Measurements from ENCODE around the gene EHHADH. TPM values are rescaled to one million over a fixed set of nuclear protein-coding genes. Genes with fewer than 3 reads are reported as not detected.
"Not testable (repeated sequence)": the region's sequence is repeated elsewhere in the genome, so short reads cannot be mapped to it uniquely, and the experiment has no call there.

The EHHADH gene
- total RNA-seq: 1 to 10 TPM; 2.0 to 3.1 TPM

DNA sequence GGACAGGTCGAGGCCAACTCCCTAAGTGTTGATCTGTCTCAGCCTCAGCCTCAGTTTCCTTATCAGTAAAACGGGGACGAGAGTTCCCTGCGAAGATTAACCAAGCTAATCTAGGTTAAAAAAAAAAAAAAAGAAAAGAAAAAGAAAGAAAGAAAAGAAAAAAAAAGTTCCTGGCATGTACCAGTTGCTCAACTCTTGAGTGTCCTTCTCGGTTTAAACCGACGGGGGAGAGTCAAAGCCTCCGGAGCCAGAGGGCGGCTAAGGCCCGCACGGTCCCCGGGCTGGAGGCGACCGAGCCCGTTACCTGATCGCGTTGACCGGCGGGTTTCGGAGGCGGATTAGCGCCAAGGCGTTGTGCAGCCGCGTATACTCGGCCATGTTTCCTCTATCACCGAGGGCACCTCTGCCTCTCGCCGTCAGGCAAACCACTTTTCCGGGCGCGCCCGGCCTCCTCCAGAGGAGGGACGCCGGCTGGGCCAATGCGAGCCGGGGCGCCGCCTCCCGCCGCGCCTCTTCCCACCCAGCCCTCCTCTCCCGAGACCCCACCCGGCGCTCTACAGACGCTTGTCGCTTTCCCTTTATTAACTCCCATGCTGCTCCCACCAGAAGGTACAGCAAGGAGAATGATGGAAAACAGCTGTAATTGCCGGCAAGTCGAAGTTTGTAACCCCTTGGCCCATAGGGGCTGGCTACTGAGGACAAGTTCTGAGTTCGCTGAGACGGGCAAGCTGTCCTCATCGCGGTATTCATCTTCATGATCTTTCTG lies at the start of gene EHHADH:
TSS of gene EHHADH (minus strand) at position 405 of the 766 bp plus-strand sequence. CDS start at position 378, 27 bp downstream.
- peaks cover 4% of the 10 kb centered on the region for H3K9me3 ChIP-seq
- TF ChIP-seq CTCF (IDR thresholded peaks at IDR 0.05): no peak
- H3K27me3 ChIP-seq (replicated peaks; ENCODE audit: insufficient read depth): no peaks in the 10 kb centered on the region
- peak; percentile 69 for ATAC-seq (ENCODE audit: insufficient number of reproducible peaks, low FRiP score, low read depth)
- H3K27ac ChIP-seq: peak within 1 kb of the TSS; percentile 48 to 49
- no peak for DNase-seq (ENCODE audit: low spot score)
- H3K4me3 ChIP-seq: peak within 1 kb of the TSS; percentile 94
- H3K4me1 ChIP-seq (ENCODE audit: control insufficient read depth in 1 of 2, low read depth in 2 of 2): no peaks in the 10 kb centered on the region
- no peaks in the 10 kb centered on the region for H3K36me3 ChIP-seq

DNA sequence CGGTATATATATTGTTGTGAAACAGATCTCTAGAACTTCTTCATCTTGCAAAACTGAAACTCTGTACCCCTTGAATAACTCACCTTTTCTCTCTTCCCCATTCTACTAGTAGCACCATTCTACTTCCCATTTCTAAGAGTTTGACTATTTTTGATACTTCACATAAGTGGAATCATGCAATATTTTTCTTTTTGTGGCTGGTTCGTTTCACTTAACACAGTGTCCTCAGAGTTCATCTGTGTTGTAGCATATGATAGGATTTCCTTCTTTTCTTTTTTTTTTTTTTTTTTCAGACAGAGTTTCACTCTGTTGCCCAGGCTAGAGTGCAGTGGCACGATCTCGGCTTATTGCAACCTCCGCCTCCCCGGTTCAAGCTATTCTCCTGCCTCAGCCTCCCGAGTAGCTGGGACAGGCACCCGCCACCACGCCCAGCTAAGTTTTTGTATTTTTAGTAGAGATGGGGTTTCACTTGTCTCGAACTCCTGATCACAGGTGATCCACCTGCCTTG lies 46.1 kb upstream of the EHHADH start:
- H3K36me3 ChIP-seq; DNase-seq (ENCODE audit: low spot score); H3K4me3 ChIP-seq; H3K9me3 ChIP-seq; H3K27ac ChIP-seq; ATAC-seq (ENCODE audit: insufficient number of reproducible peaks, low FRiP score, low read depth); H3K27me3 ChIP-seq (replicated peaks; ENCODE audit: insufficient read depth); H3K4me1 ChIP-seq (ENCODE audit: control insufficient read depth in 1 of 2, low read depth in 2 of 2): not testable (repeated sequence)

GRCh38 chr3:185297867-185298266 lies 44.0 kb upstream of the EHHADH start:
- H3K36me3 ChIP-seq: no peaks in the 10 kb centered on the region
- H3K27ac ChIP-seq: no peak overlapping the region
- DNase-seq (ENCODE audit: low spot score): no peak
- TF ChIP-seq CTCF (IDR thresholded peaks at IDR 0.05): no peak
- no peaks in the 10 kb centered on the region for H3K4me1 ChIP-seq (ENCODE audit: control insufficient read depth in 1 of 2, low read depth in 2 of 2)
- no peaks in the 10 kb centered on the region for H3K27me3 ChIP-seq (replicated peaks; ENCODE audit: insufficient read depth)
- H3K9me3 ChIP-seq: no peaks in the 10 kb centered on the region
- H3K4me3 ChIP-seq: no peak overlapping the region
- no peak for ATAC-seq (ENCODE audit: insufficient number of reproducible peaks, low FRiP score, low read depth)

- Histone ChIP-seq H3K27ac (no peak overlapping the region), H3K4me3 (no peak overlapping the region), H3K4me1 (ENCODE audit: control insufficient read depth in 1 of 2, low read depth in 2 of 2) (no peaks in the 10 kb centered on the region), H3K36me3 (peaks cover 4% of the 10 kb centered on the region), H3K27me3 (replicated peaks; ENCODE audit: insufficient read depth) (no peaks in the 10 kb centered on the region), H3K9me3 (no peaks in the 10 kb centered on the region)
- ATAC-seq (ENCODE audit: insufficient number of reproducible peaks, low FRiP score, low read depth) (no peak), DNase-seq (ENCODE audit: low spot score) (no peak)
- TF ChIP-seq CTCF (IDR thresholded peaks at IDR 0.05): no peak
Observed at GRCh38 chr3:185292238-185292637, 38.4 kb upstream of the EHHADH start.

- no peaks in the 10 kb centered on the region for H3K4me1 ChIP-seq (ENCODE audit: control insufficient read depth in 1 of 2, low read depth in 2 of 2)
- H3K9me3 ChIP-seq: no peaks in the 10 kb centered on the region
- peaks cover 4% of the 10 kb centered on the region for H3K36me3 ChIP-seq
- no peak overlapping the region for H3K4me3 ChIP-seq
- H3K27ac ChIP-seq: no peak overlapping the region
- no peaks in the 10 kb centered on the region for H3K27me3 ChIP-seq (replicated peaks; ENCODE audit: insufficient read depth)
- ATAC-seq (ENCODE audit: insufficient number of reproducible peaks, low FRiP score, low read depth) (no peak), DNase-seq (ENCODE audit: low spot score) (no peak)
- no peak for TF ChIP-seq CTCF (IDR thresholded peaks at IDR 0.05)
Observed at GRCh38 chr3:185290266-185290665, 36.4 kb upstream of the EHHADH start.
